ENCODE measurements around the gene CPS1. TPM values are rescaled to one million over a fixed set of nuclear protein-coding genes. Genes with fewer than 3 reads are reported as not detected.

The CPS1 gene
- total and polyA plus RNA-seq, 2 donors (not counting 3 experiments of a cell fraction or from before 2014, with no cell fraction given), result 0.18 to 0.53 TPM

DNA sequence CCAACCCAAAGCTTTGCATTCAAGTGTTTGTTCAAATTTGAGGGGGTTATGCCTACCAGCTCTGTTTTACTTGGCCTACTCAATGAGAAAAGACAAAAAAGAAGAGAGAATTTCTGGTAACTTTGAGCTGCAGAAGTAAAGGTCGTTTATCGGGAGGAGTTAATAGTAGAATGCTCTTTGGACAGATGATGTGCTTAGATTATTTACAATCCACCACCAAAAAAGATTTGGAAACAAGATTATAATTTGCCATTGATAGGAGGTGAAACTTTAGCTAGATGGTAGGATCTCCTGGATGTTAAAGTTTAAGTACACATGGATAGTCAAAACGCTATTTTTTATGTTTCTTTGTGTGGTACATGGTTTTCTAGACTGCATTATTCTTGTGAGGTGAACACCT, 24.9 kb upstream of the CPS1 start:
- dilution Hi-C loops (cut with MboI; ENCODE audit: extremely low pct_ligation_motif_present, low sequenced_read_pairs) (no loop called here), intact Hi-C loops (cut with micrococcal nuclease) (no loop called here)
- H3K4me1 ChIP-seq (ENCODE audit: control insufficient read depth, extremely low read depth, insufficient read depth, low read length), result no peaks in the 10 kb centered on the region
- H3K9me3 ChIP-seq (replicated peaks; ENCODE audit: control insufficient read depth, insufficient read depth, low read length), result no peaks in the 10 kb centered on the region
- POLR2A ChIA-PET, result no interaction called here
- no peak overlapping the region for H3K4me2 ChIP-seq (ENCODE audit: insufficient read depth, low read length)
- no peak for DNase-seq (ENCODE audit: low read depth, low spot score)
- no peak for FAIRE-seq
- no peaks in the 10 kb centered on the region for H3K36me3 ChIP-seq (ENCODE audit: control insufficient read depth in 2 of 2, extremely low read depth in 1 of 2, insufficient read depth in 2 of 2, low read length in 2 of 2)
- H3K4me3 ChIP-seq (replicated peaks in 1 of 3; ENCODE audit: insufficient read depth in 1 of 3, low read depth in 1 of 3, low read length in 3 of 3), result no peak overlapping the region
- H3K27me3 ChIP-seq (ENCODE audit: control insufficient read depth in 2 of 2, insufficient read depth in 2 of 2, low read length in 2 of 2), result no peaks in the 10 kb centered on the region
- no peaks in the 10 kb centered on the region for H4K20me1 ChIP-seq (replicated peaks; ENCODE audit: control insufficient read depth, extremely low read depth, insufficient read depth, low read length)
- no peak overlapping the region for H3K27ac ChIP-seq (ENCODE audit: insufficient read depth, low read depth, low read length)
- CTCF ChIA-PET, result interaction anchor here (1.2 kb wide), 1 partner anchor 29 kb away, joined by 3 read pairs; no protein-coding TSS in a partner anchor
- no peak overlapping the region for H3K9ac ChIP-seq (replicated peaks; ENCODE audit: extremely low read depth, insufficient read depth, low read length)
- no peaks in the 10 kb centered on the region for H3K79me2 ChIP-seq (ENCODE audit: control insufficient read depth, insufficient read depth, low read length)
- H2AFZ ChIP-seq (ENCODE audit: low read depth, low read length), result no peak overlapping the region
- H3K9me1 ChIP-seq (replicated peaks; ENCODE audit: control insufficient read depth, extremely low read depth, insufficient read depth, low read length), result no peaks in the 10 kb centered on the region
- TF ChIP-seq MYC (IDR thresholded peaks at IDR 0.05; ENCODE audit: low read depth, low read length) (no peak), FOS (IDR thresholded peaks at IDR 0.05; ENCODE audit: borderline replicate concordance, insufficient read depth, low read length) (no peak), GATA2 (IDR thresholded peaks at IDR 0.05; ENCODE audit: insufficient read depth, insufficient read length, low read depth, low read length) (no peak), EZH2 (IDR thresholded peaks at IDR 0.05; ENCODE audit: borderline replicate concordance, low read depth, low read length, severe bottlenecking) (no peak), POLR2A (IDR thresholded peaks at IDR 0.05; ENCODE audit: low read depth, low read length) (no peak), JUN (IDR thresholded peaks at IDR 0.05; ENCODE audit: borderline replicate concordance, insufficient read depth, insufficient read length, low read depth) (no peak), POLR2AphosphoS5 (IDR thresholded peaks at IDR 0.05; ENCODE audit: insufficient read depth, low read depth, low read length) (no peak)
- TF ChIP-seq, protein P1, sequence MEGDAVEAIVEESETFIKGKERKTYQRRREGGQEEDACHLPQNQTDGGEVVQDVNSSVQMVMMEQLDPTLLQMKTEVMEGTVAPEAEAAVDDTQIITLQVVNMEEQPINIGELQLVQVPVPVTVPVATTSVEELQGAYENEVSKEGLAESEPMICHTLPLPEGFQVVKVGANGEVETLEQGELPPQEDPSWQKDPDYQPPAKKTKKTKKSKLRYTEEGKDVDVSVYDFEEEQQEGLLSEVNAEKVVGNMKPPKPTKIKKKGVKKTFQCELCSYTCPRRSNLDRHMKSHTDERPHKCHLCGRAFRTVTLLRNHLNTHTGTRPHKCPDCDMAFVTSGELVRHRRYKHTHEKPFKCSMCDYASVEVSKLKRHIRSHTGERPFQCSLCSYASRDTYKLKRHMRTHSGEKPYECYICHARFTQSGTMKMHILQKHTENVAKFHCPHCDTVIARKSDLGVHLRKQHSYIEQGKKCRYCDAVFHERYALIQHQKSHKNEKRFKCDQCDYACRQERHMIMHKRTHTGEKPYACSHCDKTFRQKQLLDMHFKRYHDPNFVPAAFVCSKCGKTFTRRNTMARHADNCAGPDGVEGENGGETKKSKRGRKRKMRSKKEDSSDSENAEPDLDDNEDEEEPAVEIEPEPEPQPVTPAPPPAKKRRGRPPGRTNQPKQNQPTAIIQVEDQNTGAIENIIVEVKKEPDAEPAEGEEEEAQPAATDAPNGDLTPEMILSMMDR (IDR thresholded peaks at IDR 0.05; ENCODE audit: extremely low read depth in 1 of 2, insufficient read depth in 1 of 2, low read depth in 1 of 2, low read length in 2 of 2), result no peak
- TF ChIP-seq, protein P2, sequence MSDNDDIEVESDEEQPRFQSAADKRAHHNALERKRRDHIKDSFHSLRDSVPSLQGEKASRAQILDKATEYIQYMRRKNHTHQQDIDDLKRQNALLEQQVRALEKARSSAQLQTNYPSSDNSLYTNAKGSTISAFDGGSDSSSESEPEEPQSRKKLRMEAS (IDR thresholded peaks at IDR 0.05; ENCODE audit: insufficient read depth, insufficient read length), result no peak
- no TSS peak for BruUV-seq (replicated peaks)
